Right renal pelvis (tissue), 4 donors: ENCODE results near the gene RILPL2. TPM values are rescaled to one million over a fixed set of nuclear protein-coding genes. Genes with fewer than 3 reads are reported as not detected.
A peak's percentile ranks its signal among the peaks of the same experiment; 100 is the strongest.
"Not testable (repeated sequence)": the region's sequence is repeated elsewhere in the genome, so short reads cannot be mapped to it uniquely, and the experiment has no call there.

Source experiments
- DNase-seq, 4 donors: peaks; one replicate each; pipeline ENCODE4 v3.0.0-alpha.2; 2013; ENCODE audit warnings: low read depth in 4 of 4, low spot score in 3 of 4, missing footprints in 1 of 4
- polyA plus RNA-seq, 4 donors: library from polyadenylated mRNA; unstranded; fragments of 120-200 nt; gene quantifications; one replicate each; pipeline ENCODE4 v1.2.1, GENCODE V29; 2013; ENCODE audit not compliant: insufficient read length in 4 of 4

Gene RILPL2
- 1 to 10 TPM; 5.2 to 6.3 (median 5.9) TPM for polyA plus RNA-seq

GRCh38 chr12:123436017-123436964 is at the start of gene RILPL2:
Gene RILPL2, minus strand, starts transcription at chr12:123436684. Its CDS starts 264 bp downstream, at chr12:123436420.
- DNase-seq: peak in 2 of 4 donors; percentile 61 to 66

GRCh38 chr12:123485756-123486155 is 49.3 kb upstream of the RILPL2 start:
- DNase-seq: no peak

GRCh38 chr12:123483602-123484248 is 47.2 kb upstream of the RILPL2 start:
- DNase-seq: no peak

- no peak for DNase-seq
These were observed 46.4 kb upstream of the RILPL2 start for GRCh38 chr12:123482876-123483275.

- not testable (repeated sequence) for DNase-seq
These were observed 44.8 kb upstream of the RILPL2 start for GRCh38 chr12:123481251-123481650.

GRCh38 chr12:123479442-123480180 is 43.1 kb upstream of the RILPL2 start:
- DNase-seq: no peak

GRCh38 chr12:123478762-123479161 is 42.3 kb upstream of the RILPL2 start:
- no peak for DNase-seq

- no peak for DNase-seq
These were observed 41.6 kb upstream of the RILPL2 start for GRCh38 chr12:123478069-123478468.

GRCh38 chr12:123475246-123475703 is 38.8 kb upstream of the RILPL2 start:
- peak in 1 of 4 donors; percentile 29 for DNase-seq

GRCh38 chr12:123474485-123475245 is 38.2 kb upstream of the RILPL2 start:
- DNase-seq: peak in 1 of 4 donors; percentile 31

- DNase-seq: no peak
These were observed 36.0 kb upstream of the RILPL2 start for GRCh38 chr12:123472438-123472849.

- DNase-seq: no peak
These were observed 35.0 kb upstream of the RILPL2 start for GRCh38 chr12:123471374-123472068.

- DNase-seq: no peak
These were observed 33.5 kb upstream of the RILPL2 start for GRCh38 chr12:123469978-123470377.

- DNase-seq: no peak
These were observed 32.3 kb upstream of the RILPL2 start for GRCh38 chr12:123468786-123469185.

GRCh38 chr12:123465084-123465483 is 28.6 kb upstream of the RILPL2 start:
- no peak for DNase-seq

- not testable (repeated sequence) for DNase-seq
These were observed 26.7 kb upstream of the RILPL2 start for GRCh38 chr12:123463174-123463573.

- DNase-seq: peak; percentile 75 to 83 (median 79)
These were observed 21.7 kb upstream of the RILPL2 start, which contains the start of gene SNRNP35 for GRCh38 chr12:123457980-123458779. Gene SNRNP35, plus strand, starts transcription at chr12:123458139. Its CDS starts 7,402 bp downstream, at chr12:123465541.

- no peak for DNase-seq
These were observed 16.7 kb upstream of the RILPL2 start for GRCh38 chr12:123453165-123453564.

- not testable (repeated sequence) for DNase-seq
These were observed 15.7 kb upstream of the RILPL2 start for GRCh38 chr12:123452276-123452550.
